AG09319 (cell line): Measurements from ENCODE around the gene PCDHGA1.

Experiments used
- DNase-seq: peaks from one replicate; pipeline ENCODE4 v3.0.0-alpha.2; 2010; ENCODE audit warnings: low read depth; ENCODE audit errors: extremely low read depth
- TF ChIP-seq, protein P1 (sequence below): IDR thresholded peaks from 2 replicates; pipeline ENCODE4 v1.5.1; 2011; ENCODE audit warnings: low read depth, mild to moderate bottlenecking, inconsistent platforms, low read length, moderate library complexity

PCDHGA1 gene

DNA sequence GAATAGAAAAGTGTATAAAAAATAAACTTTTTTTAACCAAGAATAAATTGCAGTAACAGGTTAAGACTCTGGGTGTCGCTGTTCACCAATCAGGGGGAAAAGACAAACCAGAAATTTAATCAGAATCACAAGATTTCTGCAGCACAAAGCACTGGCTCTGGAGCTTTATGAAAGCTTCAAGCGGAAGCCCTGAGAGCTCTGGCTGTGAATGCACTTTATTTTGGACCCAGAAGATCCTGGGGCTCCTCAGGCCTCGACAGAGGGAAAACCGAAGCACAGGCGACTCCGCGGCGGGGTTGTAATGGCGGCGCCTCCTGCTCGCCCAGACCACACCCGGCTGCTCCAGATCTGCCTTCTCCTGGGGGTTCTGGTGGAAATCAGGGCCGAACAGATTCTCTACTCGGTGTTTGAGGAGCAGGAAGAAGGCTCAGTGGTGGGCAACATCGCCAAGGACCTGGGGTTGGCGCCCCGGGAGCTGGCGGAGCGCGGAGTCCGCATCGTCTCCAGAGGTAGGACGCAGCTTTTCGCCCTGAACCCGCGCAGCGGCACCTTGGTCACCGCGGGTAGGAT, 24.7 kb downstream of the PCDHGA1 start, which contains the start of gene PCDHGA4:
PCDHGA4 (plus strand) TSS at position 122 of the 570 bp plus-strand sequence; CDS start at position 209, 87 bp downstream.
- DNase-seq = no peak
- TF ChIP-seq, protein P1, sequence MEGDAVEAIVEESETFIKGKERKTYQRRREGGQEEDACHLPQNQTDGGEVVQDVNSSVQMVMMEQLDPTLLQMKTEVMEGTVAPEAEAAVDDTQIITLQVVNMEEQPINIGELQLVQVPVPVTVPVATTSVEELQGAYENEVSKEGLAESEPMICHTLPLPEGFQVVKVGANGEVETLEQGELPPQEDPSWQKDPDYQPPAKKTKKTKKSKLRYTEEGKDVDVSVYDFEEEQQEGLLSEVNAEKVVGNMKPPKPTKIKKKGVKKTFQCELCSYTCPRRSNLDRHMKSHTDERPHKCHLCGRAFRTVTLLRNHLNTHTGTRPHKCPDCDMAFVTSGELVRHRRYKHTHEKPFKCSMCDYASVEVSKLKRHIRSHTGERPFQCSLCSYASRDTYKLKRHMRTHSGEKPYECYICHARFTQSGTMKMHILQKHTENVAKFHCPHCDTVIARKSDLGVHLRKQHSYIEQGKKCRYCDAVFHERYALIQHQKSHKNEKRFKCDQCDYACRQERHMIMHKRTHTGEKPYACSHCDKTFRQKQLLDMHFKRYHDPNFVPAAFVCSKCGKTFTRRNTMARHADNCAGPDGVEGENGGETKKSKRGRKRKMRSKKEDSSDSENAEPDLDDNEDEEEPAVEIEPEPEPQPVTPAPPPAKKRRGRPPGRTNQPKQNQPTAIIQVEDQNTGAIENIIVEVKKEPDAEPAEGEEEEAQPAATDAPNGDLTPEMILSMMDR = peak; percentile 38

DNA sequence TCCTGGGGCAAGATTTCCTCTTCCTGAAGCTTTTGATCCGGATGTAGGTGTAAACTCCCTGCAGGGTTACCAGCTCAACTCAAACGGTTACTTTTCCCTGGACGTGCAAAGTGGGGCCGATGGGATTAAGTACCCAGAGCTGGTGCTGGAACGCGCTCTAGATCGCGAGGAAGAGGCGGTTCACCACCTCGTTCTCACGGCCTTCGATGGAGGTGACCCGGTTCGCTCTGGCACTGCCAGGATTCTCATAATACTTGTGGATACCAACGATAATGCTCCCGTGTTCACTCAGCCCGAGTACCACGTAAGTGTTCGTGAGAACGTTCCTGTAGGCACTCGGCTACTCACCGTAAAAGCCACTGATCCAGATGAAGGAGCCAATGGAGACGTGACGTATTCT, 25.3 kb downstream of the PCDHGA1 start:
- TF ChIP-seq, protein P1 = no peak
- no peak for DNase-seq

DNA sequence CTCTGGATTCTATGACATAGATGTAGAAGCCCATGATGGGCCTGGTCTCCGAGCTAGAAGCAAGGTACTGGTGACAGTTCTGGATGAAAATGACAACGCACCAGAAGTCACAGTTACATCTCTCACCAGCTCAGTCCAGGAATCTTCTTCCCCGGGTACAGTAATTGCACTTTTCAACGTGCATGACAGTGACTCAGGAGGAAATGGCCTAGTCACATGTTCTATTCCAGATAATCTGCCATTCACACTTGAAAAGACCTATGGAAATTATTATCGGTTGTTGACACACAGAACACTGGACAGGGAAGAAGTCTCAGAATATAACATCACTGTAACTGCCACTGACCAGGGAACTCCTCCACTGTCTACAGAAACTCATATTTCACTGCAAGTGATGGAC, 25.8 kb downstream of the PCDHGA1 start:
- TF ChIP-seq, protein P1 = no peak
- no peak for DNase-seq

DNA sequence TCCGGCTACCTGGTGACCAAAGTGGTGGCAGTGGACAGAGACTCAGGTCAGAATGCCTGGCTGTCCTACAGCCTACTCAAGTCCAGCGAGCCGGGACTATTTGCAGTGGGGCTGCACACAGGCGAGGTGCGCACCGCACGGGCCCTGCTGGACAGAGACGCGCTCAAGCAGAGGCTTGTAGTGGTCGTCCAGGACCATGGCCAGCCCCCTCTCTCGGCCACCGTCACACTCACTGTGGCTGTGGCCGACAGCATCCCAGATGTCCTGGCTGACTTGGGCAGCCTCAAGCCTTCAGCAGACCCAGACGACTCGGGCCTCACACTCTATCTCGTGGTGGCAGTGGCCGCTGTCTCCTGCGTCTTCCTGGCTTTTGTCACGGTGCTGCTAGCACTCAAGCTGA, 26.6 kb downstream of the PCDHGA1 start:
- TF ChIP-seq, protein P1 = no peak

DNA sequence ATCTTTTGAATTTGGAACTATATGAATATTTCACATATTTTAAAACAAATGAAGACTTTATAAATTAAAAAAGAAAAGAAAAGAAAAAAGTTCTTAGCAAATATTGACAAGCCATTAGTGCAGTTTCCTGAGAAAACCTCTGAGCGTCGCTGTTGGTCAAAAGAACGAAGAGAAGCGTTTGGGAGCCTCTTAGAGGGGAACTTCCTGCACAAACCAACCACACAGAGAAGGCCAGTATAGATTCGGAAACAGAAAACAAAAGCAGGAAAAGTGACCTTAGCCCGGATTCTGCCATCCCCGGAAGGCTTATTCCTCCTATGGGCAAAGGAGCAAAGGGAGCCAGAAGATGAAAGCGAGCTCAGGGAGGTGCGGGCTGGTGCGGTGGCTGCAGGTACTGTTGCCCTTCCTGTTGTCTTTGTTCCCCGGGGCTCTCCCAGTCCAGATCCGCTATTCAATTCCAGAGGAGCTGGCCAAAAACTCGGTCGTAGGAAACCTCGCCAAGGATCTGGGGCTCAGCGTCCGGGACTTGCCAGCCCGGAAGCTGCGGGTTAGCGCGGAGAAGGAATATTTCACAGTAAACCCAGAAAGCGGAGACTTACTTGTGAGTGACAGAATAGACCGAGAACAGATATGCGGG, 29.6 kb downstream of the PCDHGA1 start, which contains the start of gene PCDHGB2:
PCDHGB2 (plus strand) TSS at position 205 of the 637 bp plus-strand sequence; CDS start at position 347, 142 bp downstream.
- TF ChIP-seq, protein P1 = peak; percentile 29
- DNase-seq = no peak

More for the DNA sequence above, 26.6 kb downstream of the PCDHGA1 start:
- DNase-seq = no peak

DNA sequence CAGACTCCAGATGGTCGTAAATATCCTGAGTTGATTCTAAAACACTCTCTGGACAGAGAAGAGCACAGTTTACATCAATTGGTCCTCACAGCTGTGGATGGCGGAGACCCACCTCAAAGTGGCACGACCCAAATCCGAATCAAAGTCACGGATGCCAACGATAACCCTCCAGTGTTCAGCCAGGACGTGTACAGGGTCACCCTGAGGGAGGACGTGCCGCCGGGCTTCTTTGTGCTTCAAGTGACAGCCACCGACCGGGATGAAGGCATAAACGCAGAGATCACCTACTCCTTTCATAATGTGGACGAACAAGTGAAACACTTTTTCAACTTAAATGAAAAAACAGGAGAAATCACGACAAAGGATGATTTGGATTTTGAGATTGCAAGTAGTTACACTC, 30.4 kb downstream of the PCDHGA1 start:
- no peak for DNase-seq
- TF ChIP-seq, protein P1 = no peak

DNA sequence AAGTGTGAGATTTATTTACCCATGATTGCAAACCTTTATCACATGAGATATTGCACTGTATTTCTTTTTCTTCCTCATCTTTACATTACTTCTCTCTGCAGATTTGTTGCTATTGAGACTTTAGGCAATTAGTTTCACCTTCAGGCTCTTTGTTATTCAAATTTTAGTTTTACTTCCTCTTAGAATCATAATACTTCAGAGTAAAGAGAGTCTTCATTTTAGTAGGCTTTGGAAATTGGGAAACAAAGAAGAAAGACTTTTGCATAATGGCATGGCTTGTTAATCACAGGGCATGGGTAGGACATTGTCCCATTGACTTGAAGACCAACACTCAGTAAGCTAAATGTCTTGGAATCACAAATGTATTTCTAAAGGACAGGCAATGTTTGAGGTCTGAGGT, 32.4 kb downstream of the PCDHGA1 start:
- TF ChIP-seq, protein P1 = no peak
- no peak for DNase-seq
